H1 (cell line): Measurements from ENCODE around the gene FAM200B. TPM values are rescaled to one million over a fixed set of nuclear protein-coding genes. Genes with fewer than 3 reads are reported as not detected.

Source experiments
- CTCF ChIA-PET: fragments of 300-600 bp; sonication (Branson Sonifier 250); formaldehyde crosslinking; loops from one replicate; lab custom pipeline; 2021; ENCODE audit not compliant: partially characterized antibody; lab: Charles Lee
- POLR2A ChIA-PET: fragments of 300-600 bp; sonication (Branson Sonifier 250); formaldehyde crosslinking; loops from one replicate; lab custom pipeline; 2021; ENCODE audit warnings: inconsistent platforms; ENCODE audit not compliant: partially characterized antibody; lab: Charles Lee
- DNase-seq, 2 experiments: peaks; one replicate each; pipeline versions ENCODE4 v3.0.0 to v3.0.0-alpha.2; 2010 to 2022; ENCODE audit warnings: low spot score in 2 of 2, low read depth in 1 of 2, mixed read lengths in 1 of 2
- FAIRE-seq: peaks from 2 replicates; lab custom pipeline; 2011; peaks lifted over from hg19 to GRCh38; lab: Jason Lieb, UNC
- H2AFZ ChIP-seq: 2 replicates; pipeline ENCODE4 v1.8.1; 2012; ENCODE audit warnings: low read length, inconsistent platforms
- H2AK5ac ChIP-seq: 2 replicates; pipeline ENCODE4 v1.6.1; 2013; ENCODE audit warnings: low read depth, low read length
- H2BK120ac ChIP-seq: replicated peaks from 2 replicates; pipeline ENCODE3; 2013; ENCODE audit warnings: low read depth, low read length, inconsistent platforms
- H2BK12ac ChIP-seq: 2 replicates; pipeline ENCODE4 v1.6.1; 2013; ENCODE audit warnings: low read depth, low read length
- H2BK15ac ChIP-seq: 2 replicates; pipeline ENCODE4 v1.6.1; 2013; ENCODE audit warnings: low read length
- H2BK20ac ChIP-seq: 2 replicates; pipeline ENCODE4 v1.6.1; 2013; ENCODE audit warnings: low read length
- H2BK5ac ChIP-seq: 2 replicates; pipeline ENCODE4 v1.6.1; 2013; ENCODE audit warnings: low read depth, low read length
- H3K14ac ChIP-seq: 2 replicates; pipeline ENCODE4 v1.6.1; 2013; ENCODE audit warnings: inconsistent platforms; ENCODE audit not compliant: insufficient read length
- H3K18ac ChIP-seq: 2 replicates; pipeline ENCODE4 v1.6.1; 2013; ENCODE audit warnings: low read length; ENCODE audit errors: extremely low read depth
- H3K23ac ChIP-seq: 2 replicates; pipeline ENCODE4 v1.6.1; 2013; ENCODE audit warnings: inconsistent platforms; ENCODE audit not compliant: insufficient read length
- H3K23me2 ChIP-seq: 2 replicates; pipeline ENCODE4 v1.6.1; 2013; ENCODE audit warnings: low read depth, low read length
- H3K27ac ChIP-seq: 2 replicates; pipeline ENCODE4 v1.6.1; 2011; ENCODE audit warnings: low read depth, low read length, inconsistent platforms
- H3K27me3 ChIP-seq, 4 experiments: replicated peaks in 1 of 4; 1 replicate in 1 of 4; 2 replicates in 3 of 4; pipeline versions ENCODE4 v1.6.1 to v1.8.1; 2011 to 2013; ENCODE audit warnings: low read length in 3 of 4, mild to moderate bottlenecking in 3 of 4, inconsistent platforms in 2 of 4, mixed read lengths in 2 of 4, moderate library complexity in 1 of 4; ENCODE audit not compliant: control insufficient read depth in 3 of 4, insufficient read depth in 3 of 4; ENCODE audit errors: extremely low read depth in 1 of 4
- H3K36me3 ChIP-seq, 4 experiments: 2 replicates each; pipeline versions ENCODE4 v1.6.1 to v1.8.1; 2011 to 2013; ENCODE audit warnings: mild to moderate bottlenecking in 4 of 4, low read length in 3 of 4, moderate library complexity in 2 of 4, control low read depth in 1 of 4, inconsistent platforms in 1 of 4; ENCODE audit not compliant: insufficient read depth in 4 of 4, control insufficient read depth in 2 of 4
- H3K4ac ChIP-seq: replicated peaks from 2 replicates; pipeline ENCODE3; 2013; ENCODE audit warnings: low read length, low read depth, mixed read lengths, inconsistent platforms; ENCODE audit not compliant: insufficient read length
- H3K4me1 ChIP-seq, 4 experiments: replicated peaks in 1 of 4; 1 replicate in 1 of 4; 2 replicates in 3 of 4; pipeline versions ENCODE4 v1.6.1 to v1.8.1; 2011 to 2013; ENCODE audit warnings: low read length in 3 of 4, inconsistent platforms in 2 of 4, mixed read lengths in 1 of 4; ENCODE audit not compliant: insufficient read depth in 4 of 4, control insufficient read depth in 3 of 4
- H3K4me2 ChIP-seq, 2 experiments: 2 replicates each; pipeline versions ENCODE4 v1.6.1 to v1.8.1; 2011 to 2013; ENCODE audit warnings: low read depth in 2 of 2, low read length in 2 of 2, control low read depth in 1 of 2, inconsistent platforms in 1 of 2, mild to moderate bottlenecking in 1 of 2; ENCODE audit not compliant: insufficient read depth in 1 of 2
- H3K4me3 ChIP-seq, 4 experiments: fragments of 200-600, 300-600 bp in 1 of 4; sonication (generic), shearing (Covaris generic), sonication (Bioruptor Twin) in 1 of 4; 2 replicates each; pipeline versions ENCODE4 v1.5.1 to v1.8.1; 2011 to 2016; ENCODE audit warnings: low read length in 4 of 4, low read depth in 3 of 4, control low read depth in 2 of 4, inconsistent platforms in 2 of 4, mild to moderate bottlenecking in 2 of 4, mixed read lengths in 1 of 4, moderate library complexity in 1 of 4; ENCODE audit not compliant: insufficient read depth in 2 of 4; ENCODE audit errors: extremely low read depth in 1 of 4
- H3K56ac ChIP-seq: replicated peaks from 2 replicates; pipeline ENCODE3; 2013; ENCODE audit warnings: low read depth, mild to moderate bottlenecking, mixed read lengths, low read length, inconsistent platforms; ENCODE audit not compliant: insufficient read length
- H3K79me1 ChIP-seq: 2 replicates; pipeline ENCODE4 v1.6.1; 2013; ENCODE audit warnings: low read depth, low read length, control low read depth
- H3K79me2 ChIP-seq, 2 experiments: 2 replicates each; pipeline versions ENCODE4 v1.6.1 to v1.8.1; 2012 to 2013; ENCODE audit warnings: low read length in 2 of 2, mild to moderate bottlenecking in 2 of 2, inconsistent platforms in 1 of 2; ENCODE audit not compliant: insufficient read depth in 2 of 2, control insufficient read depth in 1 of 2
- H3K9ac ChIP-seq, 4 experiments: replicated peaks in 1 of 4; 1 replicate in 1 of 4; 2 replicates in 3 of 4; pipeline versions ENCODE4 v1.6.1 to v1.8.1; 2011 to 2013; ENCODE audit warnings: low read depth in 3 of 4, low read length in 3 of 4, control low read depth in 2 of 4, mild to moderate bottlenecking in 2 of 4, moderate library complexity in 2 of 4, inconsistent platforms in 1 of 4; ENCODE audit errors: extremely low read depth in 1 of 4
- H3K9me3 ChIP-seq, 2 experiments: 2 replicates each; pipeline versions ENCODE4 v1.6.1 to v1.8.1; 2012 to 2013; ENCODE audit warnings: mild to moderate bottlenecking in 2 of 2, moderate library complexity in 2 of 2, control low read depth in 1 of 2, inconsistent platforms in 1 of 2, low read depth in 1 of 2, low read length in 1 of 2, mixed read lengths in 1 of 2; ENCODE audit not compliant: insufficient read depth in 2 of 2
- H4K20me1 ChIP-seq, 2 experiments: replicated peaks in 1 of 2; 2 replicates each; pipeline versions ENCODE3 to v1.8.1; 2011 to 2013; ENCODE audit warnings: inconsistent platforms in 2 of 2, low read length in 2 of 2, mild to moderate bottlenecking in 1 of 2; ENCODE audit not compliant: insufficient read depth in 2 of 2, control insufficient read depth in 1 of 2
- H4K5ac ChIP-seq: 2 replicates; pipeline ENCODE4 v1.6.1; 2013; ENCODE audit warnings: low read length, low read depth, mixed read lengths, inconsistent platforms; ENCODE audit not compliant: insufficient read length
- H4K8ac ChIP-seq: 2 replicates; pipeline ENCODE4 v1.8.0; 2013; ENCODE audit warnings: mild to moderate bottlenecking, moderate library complexity, low read length, inconsistent platforms; ENCODE audit not compliant: insufficient read depth; ENCODE audit errors: extremely low read depth
- H4K91ac ChIP-seq: replicated peaks from 2 replicates; pipeline ENCODE3; 2013; ENCODE audit warnings: low read length, mixed read lengths, inconsistent platforms; ENCODE audit not compliant: insufficient read length
- BACH1 ChIP-seq: IDR thresholded peaks from 2 replicates; pipeline ENCODE4 v1.6.1; 2012; ENCODE audit warnings: low read length, improper control_type of control experiment
- BCL11A ChIP-seq, 2 experiments: IDR thresholded peaks; one replicate each; pipeline ENCODE4 v1.6.1; 2011; ENCODE audit warnings: low read depth in 2 of 2, low read length in 2 of 2, mild to moderate bottlenecking in 2 of 2
- BRCA1 ChIP-seq: IDR thresholded peaks from 2 replicates; pipeline ENCODE4 v1.6.1; 2012; ENCODE audit warnings: low read depth, low read length, improper control_type of control experiment
- GABPA ChIP-seq: IDR thresholded peaks from 2 replicates; pipeline ENCODE4 v1.6.1; 2011; ENCODE audit warnings: mild to moderate bottlenecking, low read length, moderate library complexity, borderline replicate concordance; ENCODE audit not compliant: insufficient read depth
- HDAC6 ChIP-seq: IDR thresholded peaks from one replicate; pipeline ENCODE4 v1.7.1; 2012; ENCODE audit warnings: low read depth, mild to moderate bottlenecking, inconsistent platforms, low read length, moderate library complexity
- KDM1A ChIP-seq: fragments of 200-600, 300-600 bp; sonication (generic); IDR thresholded peaks from 2 replicates; pipeline ENCODE4 v1.7.1; 2016; ENCODE audit warnings: mild to moderate bottlenecking, low read length, borderline replicate concordance
- KDM5A ChIP-seq: fragments of 200-600 bp; IDR thresholded peaks from 2 replicates; pipeline ENCODE4 v1.7.1; 2012; ENCODE audit warnings: mild to moderate bottlenecking, low read length, inconsistent platforms, mixed read lengths
- MAFK ChIP-seq: IDR thresholded peaks from 2 replicates; pipeline ENCODE4 v1.6.1; 2012; ENCODE audit warnings: low read depth, mild to moderate bottlenecking, improper control_type of control experiment, low read length
- RAD21 ChIP-seq, 2 experiments: IDR thresholded peaks in 1 of 2; conservative IDR thresholded peaks in 1 of 2; 2 replicates each; pipeline ENCODE4 v1.6.1; 2011; ENCODE audit warnings: low read depth in 2 of 2, low read length in 2 of 2, improper control_type of control experiment in 1 of 2, inconsistent platforms in 1 of 2, mild to moderate bottlenecking in 1 of 2, moderate library complexity in 1 of 2
- RBBP5 ChIP-seq: IDR thresholded peaks from 2 replicates; pipeline ENCODE4 v1.7.1; 2012; ENCODE audit warnings: low read depth, mild to moderate bottlenecking, inconsistent platforms, low read length, moderate library complexity, borderline replicate concordance
- RFX5 ChIP-seq: IDR thresholded peaks from 2 replicates; pipeline ENCODE4 v1.6.1; 2011; ENCODE audit warnings: low read depth, low read length, improper control_type of control experiment, borderline replicate concordance
- SIX5 ChIP-seq: IDR thresholded peaks from 2 replicates; pipeline ENCODE4 v1.6.1; 2011; ENCODE audit warnings: mild to moderate bottlenecking, low read depth, low read length
- SP1 ChIP-seq: IDR thresholded peaks from 2 replicates; pipeline ENCODE4 v1.6.1; 2011; ENCODE audit warnings: low read depth, low read length
- SRF ChIP-seq: IDR thresholded peaks from 2 replicates; pipeline ENCODE4 v1.6.1; 2011; ENCODE audit warnings: mild to moderate bottlenecking, low read depth, low read length, moderate library complexity
- TBP ChIP-seq: IDR thresholded peaks from 2 replicates; pipeline ENCODE4 v1.6.1; 2011; ENCODE audit warnings: low read depth, low read length, improper control_type of control experiment
- YY1 ChIP-seq: IDR thresholded peaks from 2 replicates; pipeline ENCODE4 v1.6.1; 2011; ENCODE audit warnings: low read depth, mild to moderate bottlenecking, low read length
- WGBS, 2 experiments: shearing (Covaris generic) in 1 of 2; methylation state at CpG; one replicate each; pipeline versions ENCODE4 v1.1.6 to v1.1.7; 2013 to 2015; ENCODE audit warnings: low lambda C conversion rate in 2 of 2, mixed read lengths in 2 of 2, inconsistent platforms in 1 of 2, low coverage in 1 of 2, missing lambda C conversion rate in 1 of 2; ENCODE audit not compliant: insufficient replicate concordance in 2 of 2, insufficient coverage in 1 of 2, insufficient read length in 1 of 2; ENCODE audit errors: extremely low coverage in 1 of 2, missing lambda C conversion rate in 1 of 2; 5-methylcytosine and 5-hydroxymethylcytosine counted together
- polyA plus RNA-seq, 7 experiments: library from polyadenylated mRNA; depleted of rRNA in 3 of 7; stranded (reverse) in 5 of 7; unstranded in 2 of 7; fragments of >200 nt in 5 of 7; fragments of 200-250 nt in 2 of 7; gene quantifications; 1 replicate in 5 of 7; 2 replicates in 1 of 7; 4 replicates in 1 of 7; pipeline versions ENCODE4 v1.2.1 to v1.2.3, GENCODE V29; 2011 to 2013; ENCODE audit warnings: missing spikeins in 2 of 7, mixed read lengths in 2 of 7
- total RNA-seq: library from RNA; stranded (reverse); fragmentation: NEBNext Ultra II Directional; extraction: Animal tissue kit (Norgen Biotek cat#: 25700); gene quantifications from 2 replicates; pipeline ENCODE4 v1.2.1, GENCODE V29; 2021

FAM200B gene
- total and polyA plus RNA-seq, 2 of the 8 experiments (the other 6 are each of a cell fraction or from before 2014, with no cell fraction given) = 10.7 to 23.7 TPM

GRCh38 chr4:15735536-15735935 lies 53.9 kb downstream of the FAM200B start:
- Histone ChIP-seq H3K27me3 (no peaks in the 10 kb centered on the region), H2BK5ac (no peak overlapping the region), H3K4me2 (no peak overlapping the region), H4K20me1 (no peaks in the 10 kb centered on the region), H3K4me1 (no peaks in the 10 kb centered on the region), H3K23ac (no peak overlapping the region), H3K9ac (no peak overlapping the region), H2BK15ac (no peak overlapping the region), H3K79me1 (no peaks in the 10 kb centered on the region), H3K23me2 (no peaks in the 10 kb centered on the region; the same call in 1 of the 2 replicates), H4K8ac (no peak overlapping the region), H3K56ac (no peak overlapping the region), H3K4ac (no peak overlapping the region), H2BK20ac (no peak overlapping the region), H2BK120ac (no peak overlapping the region), H3K27ac (no peak overlapping the region), H3K18ac (no peak overlapping the region), H3K79me2 (no peaks in the 10 kb centered on the region), H2AFZ (no peak overlapping the region), H2BK12ac (no peak overlapping the region), H4K91ac (no peak overlapping the region), H3K36me3 (no peaks in the 10 kb centered on the region), H3K4me3 (no peak overlapping the region), H3K14ac (no peak overlapping the region), H3K9me3 (no peaks in the 10 kb centered on the region), H4K5ac (no peak overlapping the region), H2AK5ac (no peak overlapping the region)
- FAIRE-seq (no peak), DNase-seq (no peak)
- 84% methylated on average over 6 of the region's 6 CpGs; no CpG with 5 or more reads in 1 of the 2 experiments for WGBS, 2 experiments
- CTCF ChIA-PET = interaction anchor here (1.4 to 2.0 kb wide), 2 partner anchors 9 to 10 kb away, joined by 4 to 8 read pairs; no protein-coding TSS in a partner anchor
- POLR2A ChIA-PET = no interaction called here
- no peak for TF ChIP-seq HDAC6
- TF ChIP-seq RBBP5 = no peak
- TF ChIP-seq RFX5 = no peak
- TF ChIP-seq BRCA1 = no peak
- no peak for TF ChIP-seq BCL11A (IDR thresholded peaks at IDR 0.05; ENCODE audit: low read depth in 2 of 2, low read length in 2 of 2)
- TF ChIP-seq GABPA = no peak
- no peak for TF ChIP-seq BACH1
- TF ChIP-seq TBP = no peak
- TF ChIP-seq RAD21 (IDR thresholded peaks at IDR 0.05 in 1 of 2, conservative IDR thresholded peaks at IDR 0.05 in 1 of 2; ENCODE audit: low read depth in 2 of 2, low read length in 2 of 2) = no peak
- TF ChIP-seq YY1 = no peak
- no peak for TF ChIP-seq SRF
- no peak for TF ChIP-seq SIX5
- no peak for TF ChIP-seq SP1
- TF ChIP-seq MAFK = no peak
- TF ChIP-seq KDM5A = no peak
- TF ChIP-seq KDM1A = no peak
